Measurements from ENCODE around the gene KCNK3.

DNA sequence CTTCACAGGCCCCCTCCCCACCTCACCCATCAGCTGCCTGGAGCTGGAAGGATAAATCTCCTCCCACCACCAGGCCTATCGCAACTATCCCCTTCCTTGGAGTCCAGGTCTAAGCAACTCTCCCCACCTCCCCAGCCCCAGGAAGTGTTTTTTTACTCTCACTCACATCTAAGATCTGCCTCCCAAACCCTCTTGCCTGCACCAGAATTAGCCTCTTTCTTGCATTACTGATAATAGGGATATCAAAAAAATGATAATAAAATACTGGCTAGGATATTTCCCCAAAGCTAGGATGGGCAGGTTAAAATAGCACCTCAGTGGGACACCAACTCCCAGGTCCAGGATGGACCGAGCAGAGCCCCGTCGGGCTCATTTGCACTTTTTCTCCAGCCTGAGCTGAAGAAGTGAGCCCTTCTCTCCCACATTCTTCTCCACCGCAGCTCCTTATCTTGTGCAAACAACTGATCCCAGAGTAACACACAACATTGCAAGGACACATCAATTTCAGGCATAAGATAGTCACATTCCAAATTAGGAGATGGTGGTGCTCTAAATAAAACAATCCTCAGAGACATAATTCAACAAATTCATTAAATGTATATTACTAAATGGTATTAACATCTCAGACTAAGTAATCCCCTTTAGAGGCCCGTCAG lies 33.7 kb upstream of the KCNK3 start:
- TF ChIP-seq, protein P1, sequence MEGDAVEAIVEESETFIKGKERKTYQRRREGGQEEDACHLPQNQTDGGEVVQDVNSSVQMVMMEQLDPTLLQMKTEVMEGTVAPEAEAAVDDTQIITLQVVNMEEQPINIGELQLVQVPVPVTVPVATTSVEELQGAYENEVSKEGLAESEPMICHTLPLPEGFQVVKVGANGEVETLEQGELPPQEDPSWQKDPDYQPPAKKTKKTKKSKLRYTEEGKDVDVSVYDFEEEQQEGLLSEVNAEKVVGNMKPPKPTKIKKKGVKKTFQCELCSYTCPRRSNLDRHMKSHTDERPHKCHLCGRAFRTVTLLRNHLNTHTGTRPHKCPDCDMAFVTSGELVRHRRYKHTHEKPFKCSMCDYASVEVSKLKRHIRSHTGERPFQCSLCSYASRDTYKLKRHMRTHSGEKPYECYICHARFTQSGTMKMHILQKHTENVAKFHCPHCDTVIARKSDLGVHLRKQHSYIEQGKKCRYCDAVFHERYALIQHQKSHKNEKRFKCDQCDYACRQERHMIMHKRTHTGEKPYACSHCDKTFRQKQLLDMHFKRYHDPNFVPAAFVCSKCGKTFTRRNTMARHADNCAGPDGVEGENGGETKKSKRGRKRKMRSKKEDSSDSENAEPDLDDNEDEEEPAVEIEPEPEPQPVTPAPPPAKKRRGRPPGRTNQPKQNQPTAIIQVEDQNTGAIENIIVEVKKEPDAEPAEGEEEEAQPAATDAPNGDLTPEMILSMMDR (optimal IDR thresholded peaks at IDR 0.05 in 1 of 3, IDR thresholded peaks at IDR 0.05 in 1 of 3, conservative IDR thresholded peaks at IDR 0.05 in 1 of 3; ENCODE audit: extremely low read depth in 1 of 3, insufficient read depth in 2 of 3, low read length in 3 of 3): no peak
- no peak for TF ChIP-seq EZH2 (IDR thresholded peaks at IDR 0.05; ENCODE audit: low read length)
